HEK293T (cell line): ENCODE data around the gene HOXD4.

Source experiments
- BHLHE40 ChIP-seq: fragments of 450-650 bp; IDR thresholded peaks from 2 replicates; pipeline ENCODE4 v1.6.1; 2016; ENCODE audit warnings: mild to moderate bottlenecking, moderate library complexity, borderline replicate concordance
- CTBP1 ChIP-seq: fragments of 450-650 bp; IDR thresholded peaks from 2 replicates; pipeline ENCODE4 v1.6.1; 2016; ENCODE audit warnings: borderline replicate concordance
- ELF4 ChIP-seq: fragments of 450-650 bp; IDR thresholded peaks from 2 replicates; pipeline ENCODE4 v1.6.1; 2017; ENCODE audit warnings: antibody characterized with exemption
- FOXK2 ChIP-seq: fragments of 450-650 bp; IDR thresholded peaks from 2 replicates; pipeline ENCODE4 v1.6.1; 2016; ENCODE audit warnings: mild to moderate bottlenecking
- FOXM1 ChIP-seq: fragments of 450-650 bp; IDR thresholded peaks from 2 replicates; pipeline ENCODE4 v1.6.1; 2017; ENCODE audit warnings: mild to moderate bottlenecking, borderline replicate concordance
- HDGF ChIP-seq: fragments of 450-650 bp; IDR thresholded peaks from 2 replicates; pipeline ENCODE4 v1.6.1; 2017; ENCODE audit warnings: antibody characterized with exemption, borderline replicate concordance
- NFRKB ChIP-seq: fragments of 450-650 bp; IDR thresholded peaks from 2 replicates; pipeline ENCODE4 v1.6.1; 2016; ENCODE audit warnings: mild to moderate bottlenecking, moderate library complexity
- PKNOX1 ChIP-seq: fragments of 450-650 bp; IDR thresholded peaks from 2 replicates; pipeline ENCODE4 v1.6.1; 2016
- SP1 ChIP-seq: fragments of 450-650 bp; IDR thresholded peaks from 2 replicates; pipeline ENCODE4 v1.6.1; 2017
- SUZ12 ChIP-seq: fragments of 450-650 bp; IDR thresholded peaks from 2 replicates; pipeline ENCODE4 v1.6.1; 2016; ENCODE audit warnings: mild to moderate bottlenecking
- TARDBP ChIP-seq: fragments of 450-650 bp; IDR thresholded peaks from 2 replicates; pipeline ENCODE4 v1.6.1; 2016
- ZNF384 ChIP-seq: fragments of 450-650 bp; IDR thresholded peaks from 2 replicates; pipeline ENCODE4 v1.6.1; 2016

GRCh38 chr2:176154576-176155252 is 3.4 kb downstream of the HOXD4 start:
- TF ChIP-seq FOXM1: no peak
- TF ChIP-seq ZNF384: no peak
- TF ChIP-seq NFRKB: no peak
- no peak for TF ChIP-seq SP1
- no peak for TF ChIP-seq ELF4
- no peak for TF ChIP-seq BHLHE40
- no peak for TF ChIP-seq PKNOX1
- no peak for TF ChIP-seq SUZ12
- TF ChIP-seq HDGF: no peak
- no peak for TF ChIP-seq TARDBP
- no peak for TF ChIP-seq CTBP1
- TF ChIP-seq FOXK2: no peak
